ENCODE measurements around the gene NUDT15. TPM values are rescaled to one million over a fixed set of nuclear protein-coding genes. Genes with fewer than 3 reads are reported as not detected.

NUDT15 gene
- polyA plus RNA-seq, 2 of the 4 experiments (the other 2 are of a cell fraction), result 33.8 to 35.5 TPM

DNA sequence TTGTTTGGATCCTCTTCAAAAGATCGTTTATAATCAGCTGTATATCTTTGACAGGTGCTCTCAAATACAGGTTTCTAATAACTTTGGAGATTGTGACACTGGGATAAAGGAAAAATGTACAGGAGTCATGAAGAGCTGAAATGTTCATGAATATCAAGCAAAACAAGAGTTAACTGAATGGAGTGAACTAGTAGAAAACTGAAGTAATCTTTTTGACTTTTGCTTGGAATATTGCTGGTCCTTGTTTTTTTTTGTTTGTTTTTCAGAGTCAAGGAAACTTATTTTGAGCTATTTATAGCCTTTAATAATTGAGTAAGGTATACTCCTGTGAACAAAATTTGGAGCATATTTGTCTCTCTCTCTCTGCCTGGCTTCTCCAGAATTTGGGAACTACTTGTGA lies 32.0 kb downstream of the NUDT15 start:
- TF ChIP-seq ZSCAN20 (CRISPR knock-in tag; IDR thresholded peaks at IDR 0.05), result no peak
- TF ChIP-seq BHLHE40 (IDR thresholded peaks at IDR 0.05; ENCODE audit: low read depth, low read length), result no peak
- no peak for TF ChIP-seq CEBPB (IDR thresholded peaks at IDR 0.05)
- TF ChIP-seq RNF2 (IDR thresholded peaks at IDR 0.05; ENCODE audit: borderline replicate concordance, low read depth), result no peak
- TF ChIP-seq HES2 (IDR thresholded peaks at IDR 0.05), result no peak
- TF ChIP-seq CHD2 (IDR thresholded peaks at IDR 0.05; ENCODE audit: low read length, partially characterized antibody), result no peak
- TF ChIP-seq PHF8 (IDR thresholded peaks at IDR 0.05; ENCODE audit: borderline replicate concordance, low read depth), result no peak
- TF ChIP-seq HOXB5 (CRISPR knock-in tag; IDR thresholded peaks at IDR 0.05), result no peak
- TF ChIP-seq, protein P1, sequence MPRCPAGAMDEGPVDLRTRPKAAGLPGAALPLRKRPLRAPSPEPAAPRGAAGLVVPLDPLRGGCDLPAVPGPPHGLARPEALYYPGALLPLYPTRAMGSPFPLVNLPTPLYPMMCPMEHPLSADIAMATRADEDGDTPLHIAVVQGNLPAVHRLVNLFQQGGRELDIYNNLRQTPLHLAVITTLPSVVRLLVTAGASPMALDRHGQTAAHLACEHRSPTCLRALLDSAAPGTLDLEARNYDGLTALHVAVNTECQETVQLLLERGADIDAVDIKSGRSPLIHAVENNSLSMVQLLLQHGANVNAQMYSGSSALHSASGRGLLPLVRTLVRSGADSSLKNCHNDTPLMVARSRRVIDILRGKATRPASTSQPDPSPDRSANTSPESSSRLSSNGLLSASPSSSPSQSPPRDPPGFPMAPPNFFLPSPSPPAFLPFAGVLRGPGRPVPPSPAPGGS (IDR thresholded peaks at IDR 0.05), result no peak
- TF ChIP-seq CBX2 (IDR thresholded peaks at IDR 0.05; ENCODE audit: borderline replicate concordance, low read depth), result no peak
- no peak for TF ChIP-seq NPAS2 (CRISPR knock-in tag; IDR thresholded peaks at IDR 0.05; ENCODE audit: borderline replicate concordance)
- TF ChIP-seq HOXA7 (CRISPR knock-in tag; IDR thresholded peaks at IDR 0.05), result no peak
- no peak for TF ChIP-seq ZFP36 (IDR thresholded peaks at IDR 0.05; ENCODE audit: borderline replicate concordance, partially characterized antibody)
- no peak overlapping the region for H3K4me3 ChIP-seq
- CTCF ChIA-PET, result no interaction called here
- FAIRE-seq (no peak), ATAC-seq (no peak), DNase-seq (ENCODE audit: low read depth in 1 of 2, low spot score in 1 of 2) (no peak)
- WGBS (ENCODE audit: missing lambda C conversion rate), result 52% methylated on average over 1 of the region's 1 CpG
- POLR2A ChIA-PET, result no interaction called here
- peaks cover 11% of the 10 kb centered on the region; the same call in 1 of the 3 replicates for H3K9me3 ChIP-seq
- no peaks in the 10 kb centered on the region for H3K4me1 ChIP-seq
- H3K27ac ChIP-seq, result no peak overlapping the region
- no peak overlapping the region for H3K4me2 ChIP-seq

DNA sequence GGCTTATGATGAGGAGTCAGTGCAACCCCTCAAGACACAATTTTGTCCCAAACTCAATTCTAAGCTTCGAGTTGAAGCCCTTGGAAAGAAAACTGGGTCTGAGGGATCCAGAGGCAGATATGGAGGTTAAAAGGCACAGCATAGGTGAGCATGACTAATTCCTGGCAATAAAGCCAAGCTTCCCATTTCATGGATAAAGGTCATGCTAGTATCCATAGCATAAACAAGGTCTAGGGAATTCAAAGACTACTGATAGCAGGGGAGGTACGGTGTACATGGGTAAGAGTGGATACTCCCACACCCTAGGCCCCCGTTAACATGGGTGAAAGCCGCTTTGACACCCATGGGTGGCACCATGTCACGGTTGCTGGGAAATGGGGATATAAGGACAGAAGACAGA lies 33.4 kb downstream of the NUDT15 start:
- H3K4me3 ChIP-seq, result no peak overlapping the region
- CTCF ChIA-PET, result interaction anchor here (1.0 kb wide), 1 partner anchor 24 kb away, joined by 4 read pairs; the partner anchor contains the start of gene MED4
- FAIRE-seq, result no peak
- H3K4me1 ChIP-seq, result no peaks in the 10 kb centered on the region
- DNase-seq (ENCODE audit: low read depth in 1 of 2, low spot score in 1 of 2), result no peak
- POLR2A ChIA-PET, result no interaction called here
- 70% methylated on average over 5 of the region's 5 CpGs for WGBS (ENCODE audit: missing lambda C conversion rate)
- no peak for ATAC-seq
- peaks cover 11% of the 10 kb centered on the region; the same call in 1 of the 3 replicates for H3K9me3 ChIP-seq
- H3K4me2 ChIP-seq, result no peak overlapping the region
- H3K27ac ChIP-seq, result no peak overlapping the region
- TF ChIP-seq CTCF (IDR thresholded peaks at IDR 0.05) (no peak), JUN (IDR thresholded peaks at IDR 0.05) (no peak), HEYL (CRISPR knock-in tag; IDR thresholded peaks at IDR 0.05) (no peak), PHF8 (IDR thresholded peaks at IDR 0.05; ENCODE audit: borderline replicate concordance, low read depth) (no peak), HMGXB4 (CRISPR knock-in tag; IDR thresholded peaks at IDR 0.05; ENCODE audit: borderline replicate concordance) (no peak), PBX3 (IDR thresholded peaks at IDR 0.05) (no peak), HOXB5 (CRISPR knock-in tag; IDR thresholded peaks at IDR 0.05) (no peak), MYC (IDR thresholded peaks at IDR 0.05; ENCODE audit: borderline replicate concordance, low read length) (no peak), POLR2AphosphoS2 (conservative IDR thresholded peaks at IDR 0.05; ENCODE audit: low read length) (no peak), RCOR1 (IDR thresholded peaks at IDR 0.05; ENCODE audit: low read depth, low read length) (no peak), RAD21 (conservative IDR thresholded peaks at IDR 0.05 in 1 of 2, IDR thresholded peaks at IDR 0.05 in 1 of 2) (no peak), ELK1 (IDR thresholded peaks at IDR 0.05; ENCODE audit: low read depth, low read length) (no peak), EHMT2 (IDR thresholded peaks at IDR 0.05; ENCODE audit: low read depth) (no peak)
- TF ChIP-seq, protein P2, sequence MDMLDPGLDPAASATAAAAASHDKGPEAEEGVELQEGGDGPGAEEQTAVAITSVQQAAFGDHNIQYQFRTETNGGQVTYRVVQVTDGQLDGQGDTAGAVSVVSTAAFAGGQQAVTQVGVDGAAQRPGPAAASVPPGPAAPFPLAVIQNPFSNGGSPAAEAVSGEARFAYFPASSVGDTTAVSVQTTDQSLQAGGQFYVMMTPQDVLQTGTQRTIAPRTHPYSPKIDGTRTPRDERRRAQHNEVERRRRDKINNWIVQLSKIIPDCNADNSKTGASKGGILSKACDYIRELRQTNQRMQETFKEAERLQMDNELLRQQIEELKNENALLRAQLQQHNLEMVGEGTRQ (IDR thresholded peaks at IDR 0.05), result no peak

All from A549 (cell line).